GM12878 (cell line): ENCODE measurements around the gene IRF4. TPM values are rescaled to one million over a fixed set of nuclear protein-coding genes. Genes with fewer than 3 reads are reported as not detected.

ENCODE experiments used
- ATAC-seq: fragments of 200-7000 bp; cut with Tn5 transposase; 3 replicates; pipeline ENCODE4 v1.9.1; 2020; ENCODE audit warnings: mild to moderate bottlenecking, moderate library complexity
- BruUV-seq: library from RNA; stranded (reverse); fragments of 400-500 nt; replicated peaks from 2 replicates; lab custom pipeline; 2021; lab: Mats Ljungman, UMichigan
- CTCF ChIA-PET: fragments of 300-600 bp; sonication (Branson Sonifier 250); formaldehyde crosslinking; extraction: SDS; loops from one replicate; lab custom pipeline; 2021; ENCODE audit warnings: inconsistent platforms; lab: Yijun Ruan, JAX
- POLR2A ChIA-PET: fragments of 350-600 bp; formaldehyde crosslinking; extraction: SDS; loops from one replicate; lab custom pipeline; 2021; ENCODE audit warnings: inconsistent platforms; lab: Charles Lee
- RAD21 ChIA-PET: fragments of 300-600 bp; sonication (Branson Sonifier 250); formaldehyde crosslinking; loops from one replicate; lab custom pipeline; 2023; ENCODE audit warnings: antibody characterized with exemption; ENCODE audit not compliant: unreplicated experiment; lab: Charles Lee
- SMC1A ChIA-PET: fragments of 300-600 bp; sonication (Branson Sonifier 250); formaldehyde crosslinking; loops from one replicate; lab custom pipeline; 2023; ENCODE audit not compliant: unreplicated experiment, uncharacterized antibody; lab: Charles Lee
- DNase-seq: peaks from one replicate; pipeline ENCODE4 v3.0.0-alpha.2; 2011; ENCODE audit warnings: low read depth, low spot score
- FAIRE-seq: peaks from 3 replicates; lab custom pipeline; 2011; peaks lifted over from hg19 to GRCh38; lab: Jason Lieb, UNC
- H2AFZ ChIP-seq: 2 replicates; pipeline ENCODE4 v1.6.0; 2011; ENCODE audit warnings: low read depth, low read length, control low read depth; ENCODE audit not compliant: control insufficient read depth
- H3K27ac ChIP-seq: 2 replicates; pipeline ENCODE4 v1.5.1; 2011; ENCODE audit warnings: control low read depth; ENCODE audit not compliant: control insufficient read depth, insufficient read depth
- H3K27me3 ChIP-seq, 2 experiments: replicated peaks in 1 of 2; 2 replicates each; pipeline versions ENCODE4 v1.6.0 to v1.6.1; 2011; ENCODE audit warnings: low read length in 1 of 2; ENCODE audit not compliant: control insufficient read depth in 2 of 2, insufficient read depth in 2 of 2
- H3K36me3 ChIP-seq, 2 experiments: 2 replicates each; pipeline ENCODE4 v1.5.1; 2011; ENCODE audit warnings: low read length in 1 of 2; ENCODE audit not compliant: control insufficient read depth in 2 of 2, insufficient read depth in 2 of 2
- H3K4me1 ChIP-seq: 2 replicates; pipeline ENCODE4 v1.6.1; 2011; ENCODE audit warnings: mild to moderate bottlenecking, low read length, moderate library complexity, mixed read lengths; ENCODE audit not compliant: control insufficient read depth, insufficient read depth
- H3K4me2 ChIP-seq: 2 replicates; pipeline ENCODE4 v1.6.0; 2011; ENCODE audit warnings: control low read depth; ENCODE audit not compliant: control insufficient read depth, insufficient read depth
- H3K4me3 ChIP-seq: fragments of 200-600 bp; sonication (generic); 2 replicates; pipeline ENCODE4 v1.5.1; 2016
- H3K79me2 ChIP-seq: 2 replicates; pipeline ENCODE4 v1.6.0; 2011; ENCODE audit warnings: low read length; ENCODE audit not compliant: control insufficient read depth, insufficient read depth
- H3K9ac ChIP-seq: 2 replicates; pipeline ENCODE4 v1.8.0; 2011; ENCODE audit warnings: low read length, control low read depth, mixed read lengths; ENCODE audit not compliant: control insufficient read depth, insufficient read depth
- H3K9me3 ChIP-seq: replicated peaks from 3 replicates; pipeline ENCODE4 v1.5.1; 2011; ENCODE audit warnings: mild to moderate bottlenecking, low read length; ENCODE audit not compliant: control insufficient read depth, insufficient read depth
- H4K20me1 ChIP-seq: 2 replicates; pipeline ENCODE4 v1.6.0; 2011; ENCODE audit not compliant: control insufficient read depth, insufficient read depth
- EP300 ChIP-seq, 2 experiments: fragments of 150-350 bp in 1 of 2; IDR thresholded peaks; 2 replicates each; pipeline ENCODE4 v1.6.1; 2011 to 2012; ENCODE audit warnings: low read depth in 2 of 2, low read length in 2 of 2, borderline replicate concordance in 1 of 2, improper control_type of control experiment in 1 of 2, inconsistent platforms in 1 of 2; ENCODE audit not compliant: control insufficient read depth in 1 of 2
- WGBS: methylation state at CpG from one replicate; pipeline ENCODE4 v1.1.6; 2016; ENCODE audit warnings: low lambda C conversion rate; ENCODE audit not compliant: insufficient replicate concordance, insufficient coverage; ENCODE audit errors: missing lambda C conversion rate; 5-methylcytosine and 5-hydroxymethylcytosine counted together
- in situ Hi-C: fragments of 300-500 bp; cut with MboI; formaldehyde crosslinking; loops from 9 replicates; pipeline ENCODE4 v1.14.3; 2018; ENCODE audit warnings: mixed read lengths
- intact Hi-C: fragments of 100-400 bp; cut with micrococcal nuclease; formaldehyde crosslinking; loops from one replicate; pipeline ENCODE4 v1.14.2; 2022; ENCODE audit not compliant: unreplicated experiment
- polyA plus RNA-seq, 11 experiments: library from polyadenylated mRNA; depleted of rRNA in 4 of 11; unstranded in 6 of 11; stranded (reverse) in 5 of 11; fragments of >200 nt; fragmentation: Nextera tagmentation in 4 of 11; fragmentation: Illumina TruSeq in 1 of 11; extraction: Ambion mirVana in 4 of 11; extraction: Trizol in 1 of 11; gene quantifications; 1 replicate in 1 of 11; 2 replicates in 10 of 11; pipeline versions ENCODE4 v1.2.1 to v1.2.3, GENCODE V29; 2011 to 2016; ENCODE audit warnings: inconsistent platforms in 2 of 11, missing spikeins in 2 of 11, low read depth in 1 of 11
- total RNA-seq, 4 experiments: library from RNA; depleted of rRNA in 3 of 4; stranded (reverse); fragments of >200 nt in 3 of 4; fragmentation: Illumina TruSeq in 1 of 4; extraction: Trizol in 1 of 4; gene quantifications; 2 replicates each; pipeline versions ENCODE4 v1.2.1 to v1.2.3, GENCODE V29; 2013 to 2021
- TF ChIP-seq, protein P1 (sequence below): fragments of 450-650 bp; IDR thresholded peaks from 2 replicates; pipeline ENCODE4 v1.6.1; 2016; ENCODE audit warnings: mild to moderate bottlenecking

IRF4 gene
- total and polyA plus RNA-seq, 10 of the 15 experiments (the other 5 are each of a cell fraction or from before 2014, with no cell fraction given), result 50.0 to 495 (median 257) TPM

DNA sequence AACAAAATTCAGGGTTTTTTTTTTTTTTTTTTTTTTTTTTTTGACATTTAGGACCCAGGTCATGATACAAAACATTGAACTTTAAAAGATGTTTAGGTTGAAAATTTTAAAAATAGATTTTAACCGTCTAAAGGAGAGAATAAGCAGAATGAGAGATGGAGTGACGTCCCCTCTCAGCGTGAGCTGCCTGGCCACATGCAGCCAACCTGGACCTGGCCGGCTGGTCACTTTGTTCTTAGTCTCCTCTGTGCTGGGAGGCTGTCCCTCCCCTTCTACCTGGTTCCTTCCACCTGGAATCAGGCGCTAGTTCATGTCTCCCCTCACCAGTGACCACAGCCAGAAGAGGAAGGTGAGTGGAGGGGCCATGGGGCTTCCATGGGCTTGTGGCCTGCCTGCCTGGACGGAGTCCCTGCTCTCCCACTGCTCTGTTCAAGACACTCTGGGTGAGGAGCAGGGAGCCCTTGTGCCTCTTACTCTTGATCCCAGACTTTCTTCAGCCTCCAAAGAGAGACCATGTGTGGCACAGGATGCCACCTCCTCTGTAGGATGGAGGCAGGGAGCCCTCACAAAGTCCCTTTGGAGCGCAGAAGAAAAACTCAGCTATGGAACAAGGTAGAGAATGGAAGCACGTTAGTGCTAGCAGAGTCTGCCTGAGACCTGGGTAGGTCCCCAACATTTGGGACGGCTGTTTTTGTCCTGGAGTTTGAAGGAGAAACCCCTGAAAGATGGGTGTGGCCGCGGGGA lies 31.7 kb downstream of the IRF4 start:
- H3K36me3 ChIP-seq, result no peaks in the 10 kb centered on the region
- H3K27me3 ChIP-seq, result no peaks in the 10 kb centered on the region
- no TSS peak for BruUV-seq
- ChIA-PET RAD21 (interaction anchor here (0.6 to 0.9 kb wide), 9 partner anchors 9 to 277 kb away, joined by 3 to 5 read pairs (median 3); no protein-coding TSS in a partner anchor), POLR2A (interaction anchor here (0.6 to 1.3 kb wide), 5 partner anchors 11 to 234 kb away, joined by 3 to 9 read pairs (median 4); no protein-coding TSS in a partner anchor), SMC1A (interaction anchor here (0.6 to 2.6 kb wide), 6 partner anchors 11 to 493 kb away, joined by 3 to 11 read pairs (median 4); no protein-coding TSS in a partner anchor), CTCF (interaction anchor here (1.0 to 1.1 kb wide), 2 partner anchors 9 to 23 kb away, joined by 3 to 4 read pairs; no protein-coding TSS in a partner anchor)
- FAIRE-seq (no peak), DNase-seq (no peak), ATAC-seq (peak; percentile 22)
- no peaks in the 10 kb centered on the region; the same call in 2 of the 3 replicates for H3K9me3 ChIP-seq
- H3K9ac ChIP-seq, result no peak overlapping the region
- H3K27ac ChIP-seq, result no peak overlapping the region
- intact Hi-C loops (no loop called here), in situ Hi-C loops (no loop called here)
- TF ChIP-seq, protein P1, sequence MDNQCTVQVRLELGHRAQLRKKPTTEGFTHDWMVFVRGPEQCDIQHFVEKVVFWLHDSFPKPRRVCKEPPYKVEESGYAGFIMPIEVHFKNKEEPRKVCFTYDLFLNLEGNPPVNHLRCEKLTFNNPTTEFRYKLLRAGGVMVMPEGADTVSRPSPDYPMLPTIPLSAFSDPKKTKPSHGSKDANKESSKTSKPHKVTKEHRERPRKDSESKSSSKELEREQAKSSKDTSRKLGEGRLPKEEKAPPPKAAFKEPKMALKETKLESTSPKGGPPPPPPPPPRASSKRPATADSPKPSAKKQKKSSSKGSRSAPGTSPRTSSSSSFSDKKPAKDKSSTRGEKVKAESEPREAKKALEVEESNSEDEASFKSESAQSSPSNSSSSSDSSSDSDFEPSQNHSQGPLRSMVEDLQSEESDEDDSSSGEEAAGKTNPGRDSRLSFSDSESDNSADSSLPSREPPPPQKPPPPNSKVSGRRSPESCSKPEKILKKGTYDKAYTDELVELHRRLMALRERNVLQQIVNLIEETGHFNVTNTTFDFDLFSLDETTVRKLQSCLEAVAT, result no peak
- TF ChIP-seq EP300 (IDR thresholded peaks at IDR 0.05; ENCODE audit: borderline replicate concordance in 1 of 2, control insufficient read depth in 1 of 2, low read depth in 2 of 2, low read length in 2 of 2), result 0 out of 4 replicates have a peak, but pooled peaks of 1 of the 2 experiments have one; percentile 1
- H4K20me1 ChIP-seq, result no peaks in the 10 kb centered on the region
- H3K4me2 ChIP-seq, result no peak overlapping the region
- no peak overlapping the region for H2AFZ ChIP-seq
- H3K4me3 ChIP-seq, result no peak overlapping the region
- WGBS, result 65% methylated on average over 11 of the region's 11 CpGs
- no peaks in the 10 kb centered on the region for H3K79me2 ChIP-seq
- H3K4me1 ChIP-seq, result peaks cover 5% of the 10 kb centered on the region
